Common myeloid progenitor, CD34-positive (primary cell): ENCODE results near the gene C5orf63.
"Not testable (repeated sequence)": the region's sequence is repeated elsewhere in the genome, so short reads cannot be mapped to it uniquely, and the experiment has no call there.

Source experiments
- CTCF ChIA-PET: fragments of 350-600 bp; sonication (Branson Sonifier 250); formaldehyde crosslinking; loops from one replicate; lab custom pipeline; 2021; ENCODE audit warnings: antibody characterized with exemption; lab: Charles Lee
- POLR2A ChIA-PET: fragments of 350-600 bp; sonication (Branson Sonifier 250); formaldehyde crosslinking; loops from one replicate; lab custom pipeline; 2021; ENCODE audit warnings: antibody characterized with exemption; lab: Charles Lee
- DNase-seq, 3 donors: peaks; one replicate each; pipeline versions ENCODE4 v3.0.0 to v3.0.0-alpha.2; 2013
- H3K27ac ChIP-seq, 2 experiments: 1 replicate in 1 of 2; 2 replicates in 1 of 2; pipeline ENCODE4 v1.7.0; 2013; ENCODE audit warnings: inconsistent platforms in 2 of 2, low read length in 2 of 2, mild to moderate bottlenecking in 2 of 2, low read depth in 1 of 2, moderate library complexity in 1 of 2; ENCODE audit not compliant: severe bottlenecking in 2 of 2, insufficient read depth in 1 of 2, poor library complexity in 1 of 2
- H3K27me3 ChIP-seq, 5 experiments: replicated peaks in 2 of 5; 1 replicate in 3 of 5; 2 replicates in 2 of 5; pipeline versions ENCODE4 v1.6.1 to v1.7.0; 2013; ENCODE audit warnings: low read length in 4 of 5, mild to moderate bottlenecking in 2 of 5, moderate library complexity in 2 of 5, inconsistent platforms in 1 of 5; ENCODE audit not compliant: insufficient read depth in 5 of 5, control insufficient read depth in 4 of 5
- H3K36me3 ChIP-seq, 4 experiments: 1 replicate in 2 of 4; 2 replicates in 2 of 4; pipeline versions ENCODE4 v1.6.1 to v1.7.0; 2013; ENCODE audit warnings: low read length in 3 of 4, control low read depth in 1 of 4, mild to moderate bottlenecking in 1 of 4; ENCODE audit not compliant: control insufficient read depth in 4 of 4, insufficient read depth in 4 of 4
- H3K4me1 ChIP-seq, 4 experiments: 1 replicate in 3 of 4; 2 replicates in 1 of 4; pipeline versions ENCODE4 v1.6.1 to v1.7.1; 2013; ENCODE audit warnings: low read length in 3 of 4, mild to moderate bottlenecking in 3 of 4, control low read depth in 1 of 4, inconsistent platforms in 1 of 4, moderate library complexity in 1 of 4; ENCODE audit not compliant: control insufficient read depth in 4 of 4, insufficient read depth in 4 of 4; ENCODE audit errors: control extremely low read depth in 1 of 4
- H3K4me3 ChIP-seq, 7 experiments: 1 replicate in 4 of 7; 2 replicates in 3 of 7; pipeline versions ENCODE4 v1.5.1 to v1.7.0; 2013; ENCODE audit warnings: mild to moderate bottlenecking in 7 of 7, low read length in 6 of 7, moderate library complexity in 6 of 7, inconsistent platforms in 2 of 7, low read depth in 2 of 7, control low read depth in 1 of 7; ENCODE audit not compliant: insufficient read depth in 4 of 7, control insufficient read depth in 1 of 7; ENCODE audit errors: extremely low read depth in 1 of 7
- H3K9me3 ChIP-seq, 5 experiments: 1 replicate in 4 of 5; 2 replicates in 1 of 5; pipeline versions ENCODE4 v1.6.1 to v1.7.1; 2013; ENCODE audit warnings: low read length in 4 of 5, mild to moderate bottlenecking in 2 of 5, inconsistent platforms in 1 of 5, low read depth in 1 of 5, moderate library complexity in 1 of 5; ENCODE audit not compliant: control insufficient read depth in 4 of 5, insufficient read depth in 2 of 5; ENCODE audit errors: control extremely low read depth in 1 of 5
- WGBS: methylation state at CpG from one replicate; pipeline ENCODE4 v1.1.5; 2013; ENCODE audit not compliant: insufficient coverage; 5-methylcytosine and 5-hydroxymethylcytosine counted together

C5orf63 gene

GRCh38 chr5:127006744-127007143 is 66.6 kb downstream of the C5orf63 start:
- Histone ChIP-seq H3K4me3 (peak overlapping the region in 1 of 7 experiments; percentile 60), H3K36me3 (no peaks in the 10 kb centered on the region), H3K9me3 (no peaks in the 10 kb centered on the region), H3K27me3 (no peaks in the 10 kb centered on the region), H3K4me1 (peaks cover 1 to 13% (median 2%) of the 10 kb centered on the region in 4 experiments), H3K27ac (peak overlapping the region; percentile 40 to 46)
- ChIA-PET CTCF (interaction anchor here (0.6 to 0.7 kb wide), 4 partner anchors 18 to 214 kb away, joined by 3 to 4 read pairs (median 4); no protein-coding TSS in a partner anchor), POLR2A (interaction anchor here (0.6 to 1.2 kb wide), 3 partner anchors 22 to 41 kb away, joined by 3 to 8 read pairs (median 5); no protein-coding TSS in a partner anchor)
- 25% methylated on average over 4 of the region's 5 CpGs for WGBS
- DNase-seq = peak; percentile 14 to 79 (median 68)

GRCh38 chr5:127005282-127005681 is 68.0 kb downstream of the C5orf63 start:
- H3K9me3 ChIP-seq, CTCF ChIA-PET, H3K36me3 ChIP-seq, POLR2A ChIA-PET, H3K27me3 ChIP-seq, H3K4me3 ChIP-seq, DNase-seq, H3K27ac ChIP-seq: not testable (repeated sequence)
- peaks cover 0 to 11% (median 0%) of the 10 kb centered on the region in 4 experiments for H3K4me1 ChIP-seq
- 89% methylated on average over 3 of the region's 3 CpGs for WGBS

GRCh38 chr5:127004721-127005120 is 68.6 kb downstream of the C5orf63 start:
- peaks cover 0 to 11% (median 0%) of the 10 kb centered on the region in 4 experiments for H3K4me1 ChIP-seq
- no peaks in the 10 kb centered on the region for H3K36me3 ChIP-seq
- ChIA-PET CTCF (interaction anchor here (2.3 kb wide), 1 partner anchor 22 kb away, joined by 7 read pairs; no protein-coding TSS in a partner anchor), POLR2A (no interaction called here)
- no peaks in the 10 kb centered on the region for H3K9me3 ChIP-seq
- no peak overlapping the region for H3K4me3 ChIP-seq
- H3K27ac ChIP-seq = no peak overlapping the region
- no peaks in the 10 kb centered on the region for H3K27me3 ChIP-seq
- WGBS = 100% methylated on average over 2 of the region's 3 CpGs
- no peak for DNase-seq

- Histone ChIP-seq H3K4me3 (no peak overlapping the region), H3K4me1 (peaks cover 0 to 11% (median 0%) of the 10 kb centered on the region in 4 experiments), H3K27me3 (no peaks in the 10 kb centered on the region), H3K27ac (no peak overlapping the region), H3K36me3 (no peaks in the 10 kb centered on the region), H3K9me3 (no peaks in the 10 kb centered on the region)
- no peak for DNase-seq
- ChIA-PET POLR2A (no interaction called here), CTCF (interaction anchor here (2.3 kb wide), 1 partner anchor 23 kb away, joined by 7 read pairs; no protein-coding TSS in a partner anchor)
- 97% methylated on average over 4 of the region's 7 CpGs for WGBS
These were observed 69.4 kb downstream of the C5orf63 start for GRCh38 chr5:127003798-127004495.

GRCh38 chr5:127002390-127002789 is 70.9 kb downstream of the C5orf63 start:
- CTCF ChIA-PET = no interaction called here
- POLR2A ChIA-PET = no interaction called here

GRCh38 chr5:127001621-127002296 is 71.5 kb downstream of the C5orf63 start:
- POLR2A ChIA-PET = no interaction called here
- H3K4me3 ChIP-seq = no peak overlapping the region
- H3K27ac ChIP-seq = no peak overlapping the region
- H3K9me3 ChIP-seq = no peaks in the 10 kb centered on the region
- no peak for DNase-seq
- 100% methylated on average over 3 of the region's 4 CpGs for WGBS
- no peaks in the 10 kb centered on the region for H3K36me3 ChIP-seq
- H3K4me1 ChIP-seq = peaks cover 0 to 8% (median 0%) of the 10 kb centered on the region in 4 experiments
- no peaks in the 10 kb centered on the region for H3K27me3 ChIP-seq
- CTCF ChIA-PET = interaction anchor here (0.6 kb wide), 1 partner anchor 30 kb away, joined by 3 read pairs; no protein-coding TSS in a partner anchor

More at GRCh38 chr5:127002390-127002789, 70.9 kb downstream of the C5orf63 start:
- no peak for DNase-seq
- Histone ChIP-seq H3K9me3 (no peaks in the 10 kb centered on the region), H3K36me3 (no peaks in the 10 kb centered on the region), H3K4me1 (peaks cover 0 to 11% (median 0%) of the 10 kb centered on the region in 4 experiments), H3K27ac (no peak overlapping the region), H3K27me3 (no peaks in the 10 kb centered on the region), H3K4me3 (no peak overlapping the region)
- WGBS = 93% methylated on average over 2 of the region's 3 CpGs
